ENCODE measurements around the gene CHST9.

- TF ChIP-seq CTCF (IDR thresholded peaks at IDR 0.05; ENCODE audit: low read depth, low read length, missing input control) (no peak), GABPA (IDR thresholded peaks at IDR 0.05 in 1 of 2, conservative IDR thresholded peaks at IDR 0.05 in 1 of 2) (no peak), FOXA1 (IDR thresholded peaks at IDR 0.05) (no peak), ZBTB33 (IDR thresholded peaks at IDR 0.05) (no peak), TAF1 (conservative IDR thresholded peaks at IDR 0.05) (no peak), ATF3 (IDR thresholded peaks at IDR 0.05) (no peak), REST (IDR thresholded peaks at IDR 0.05) (no peak), JUND (IDR thresholded peaks at IDR 0.05) (no peak), EGR1 (IDR thresholded peaks at IDR 0.05; ENCODE audit: low read depth in 2 of 2) (no peak)
Observed at GRCh38 chr18:27030421-27030820, 154.7 kb downstream of the CHST9 start.

Data from liver (tissue), 3 donors.